Activated T-cell treated with anti-CD3 and anti-CD28 coated beads, Interleukin-2, amount 50 U/mL, for 72 hours (primary cell): ENCODE results near the gene PKM. TPM values are rescaled to one million over a fixed set of nuclear protein-coding genes. Genes with fewer than 3 reads are reported as not detected.

Experiments
- ATAC-seq, 2 donors: fragments of 150-1000 bp; cut with Tn5 transposase; replicated peaks in 1 of 2; 2 replicates each; pipeline ENCODE4 v1.10.0; 2021; ENCODE audit warnings: moderate library complexity in 2 of 2, mild to moderate bottlenecking in 1 of 2
- DNase-seq, 2 donors: peaks; one replicate each; pipeline ENCODE4 v3.0.0; 2021 to 2022; ENCODE audit warnings: mixed read lengths in 1 of 2
- H3K27ac Mint-ChIP-seq: one replicate; pipeline ENCODE4 v1.8.0; 2022; ENCODE audit warnings: mild to moderate bottlenecking, moderate library complexity, mixed read lengths
- H3K27me3 Mint-ChIP-seq: one replicate; pipeline ENCODE4 v1.8.0; 2022; ENCODE audit warnings: low read depth, mixed read lengths
- H3K36me3 Mint-ChIP-seq, 2 donors: one replicate each; pipeline ENCODE4 v1.8.0; 2022; ENCODE audit warnings: mixed read lengths in 2 of 2, mild to moderate bottlenecking in 1 of 2; ENCODE audit not compliant: insufficient read depth in 2 of 2
- H3K4me1 Mint-ChIP-seq: one replicate; pipeline ENCODE4 v1.8.0; 2022; ENCODE audit warnings: low read depth, mixed read lengths
- H3K4me3 Mint-ChIP-seq, 2 donors: one replicate each; pipeline ENCODE4 v1.8.0; 2022; ENCODE audit warnings: mild to moderate bottlenecking in 2 of 2, mixed read lengths in 2 of 2, moderate library complexity in 2 of 2
- H3K9me3 Mint-ChIP-seq, 2 donors: one replicate each; pipeline ENCODE4 v1.8.0; 2022; ENCODE audit warnings: mixed read lengths in 2 of 2
- total RNA-seq, 2 donors: library from RNA; stranded (reverse); gene quantifications; one replicate each; pipeline ENCODE4 v1.2.3, GENCODE V29; 2022

The PKM gene
- total RNA-seq, 2 donors from 2014 or later, result 1,066 to 1,119 TPM

DNA sequence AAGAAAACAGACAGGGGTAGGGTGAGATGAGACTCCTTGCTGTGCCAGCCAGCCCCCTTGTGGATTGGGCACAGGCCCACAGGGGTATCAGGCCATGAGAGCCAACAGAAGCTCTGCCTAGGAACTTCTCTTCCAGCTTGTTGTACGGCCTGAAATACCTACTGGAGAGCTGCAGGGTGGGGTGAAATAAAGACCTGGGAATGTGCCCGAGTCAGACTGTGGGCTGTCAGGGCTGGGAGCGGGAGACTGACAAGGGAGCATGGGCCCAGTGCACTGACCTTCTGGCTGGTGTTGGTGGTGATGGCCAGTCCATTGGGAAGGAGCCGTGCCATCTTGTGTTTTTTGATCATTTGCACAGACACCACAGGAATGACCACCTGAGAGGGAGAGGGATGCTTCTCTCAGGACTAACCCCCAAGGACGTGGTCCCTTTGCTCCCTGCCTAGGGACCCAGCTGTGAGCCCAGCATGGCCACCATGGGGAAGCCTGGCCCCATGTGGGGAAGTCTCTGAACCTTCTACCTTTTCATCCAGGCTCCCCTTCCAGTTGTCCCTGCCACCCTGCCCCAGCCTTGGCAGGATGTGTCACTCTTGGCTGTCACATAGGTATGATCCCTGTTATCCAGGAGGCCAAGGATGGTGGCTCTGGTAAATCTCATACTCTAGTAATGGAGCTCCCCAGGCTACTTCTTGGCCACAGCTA lies 64.1 kb downstream of the PKM start:
- H3K4me3 Mint-ChIP-seq, result no peak overlapping the region
- no peak overlapping the region for H3K27ac Mint-ChIP-seq
- H3K9me3 Mint-ChIP-seq, result no peaks in the 10 kb centered on the region
- H3K27me3 Mint-ChIP-seq, result no peaks in the 10 kb centered on the region
- no peaks in the 10 kb centered on the region for H3K4me1 Mint-ChIP-seq
- H3K36me3 Mint-ChIP-seq, result no peaks in the 10 kb centered on the region
- DNase-seq, result no peak
- no peak for ATAC-seq

DNA sequence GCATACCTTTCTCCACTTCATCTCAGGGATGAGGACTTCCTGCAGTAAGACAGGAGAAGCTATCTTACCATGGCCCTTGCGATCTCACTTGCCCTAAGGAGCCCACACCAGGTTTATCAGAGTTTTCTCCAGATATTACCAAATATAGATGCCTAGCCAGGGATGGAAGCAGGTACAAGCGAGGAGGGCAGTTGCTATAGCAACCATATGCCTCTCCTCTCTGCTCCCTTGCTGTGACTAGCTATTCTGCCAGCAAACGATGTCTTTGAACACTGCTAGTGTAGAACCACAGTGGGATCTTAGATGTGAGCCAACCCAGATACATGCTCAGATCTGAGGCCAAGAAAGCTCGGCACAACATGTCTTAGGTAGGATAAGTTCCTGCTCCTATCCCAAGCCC lies 67.3 kb downstream of the PKM start:
- Mint-ChIP-seq H3K36me3 (no peaks in the 10 kb centered on the region), H3K27ac (no peak overlapping the region), H3K4me1 (no peaks in the 10 kb centered on the region), H3K27me3 (no peaks in the 10 kb centered on the region), H3K4me3 (no peak overlapping the region), H3K9me3 (no peaks in the 10 kb centered on the region)
- ATAC-seq (no peak), DNase-seq (no peak)

DNA sequence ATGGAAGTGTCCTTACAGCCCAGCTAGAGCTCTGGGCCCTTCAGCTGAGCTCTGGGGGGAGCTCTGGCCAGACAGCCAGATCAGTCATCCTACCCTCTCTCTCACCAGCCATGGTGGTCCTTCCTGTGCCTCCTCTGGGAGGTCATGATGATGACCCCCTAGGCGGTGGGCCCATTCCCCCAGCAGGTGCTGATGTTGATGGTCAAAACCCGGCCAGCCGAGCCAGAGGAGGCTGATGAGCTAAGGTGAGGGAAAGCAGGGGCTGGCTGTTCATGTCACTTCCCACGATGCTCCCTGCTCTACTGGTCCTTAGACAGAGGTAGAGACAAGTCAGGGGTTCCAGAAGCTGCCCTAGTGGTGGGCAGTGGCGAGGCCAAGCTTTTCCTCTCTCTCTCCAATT lies 68.4 kb downstream of the PKM start:
- Mint-ChIP-seq H3K27ac (no peak overlapping the region), H3K4me1 (no peaks in the 10 kb centered on the region), H3K4me3 (no peak overlapping the region), H3K36me3 (no peaks in the 10 kb centered on the region), H3K27me3 (no peaks in the 10 kb centered on the region), H3K9me3 (no peaks in the 10 kb centered on the region)
- no peak for DNase-seq
- no peak for ATAC-seq

DNA sequence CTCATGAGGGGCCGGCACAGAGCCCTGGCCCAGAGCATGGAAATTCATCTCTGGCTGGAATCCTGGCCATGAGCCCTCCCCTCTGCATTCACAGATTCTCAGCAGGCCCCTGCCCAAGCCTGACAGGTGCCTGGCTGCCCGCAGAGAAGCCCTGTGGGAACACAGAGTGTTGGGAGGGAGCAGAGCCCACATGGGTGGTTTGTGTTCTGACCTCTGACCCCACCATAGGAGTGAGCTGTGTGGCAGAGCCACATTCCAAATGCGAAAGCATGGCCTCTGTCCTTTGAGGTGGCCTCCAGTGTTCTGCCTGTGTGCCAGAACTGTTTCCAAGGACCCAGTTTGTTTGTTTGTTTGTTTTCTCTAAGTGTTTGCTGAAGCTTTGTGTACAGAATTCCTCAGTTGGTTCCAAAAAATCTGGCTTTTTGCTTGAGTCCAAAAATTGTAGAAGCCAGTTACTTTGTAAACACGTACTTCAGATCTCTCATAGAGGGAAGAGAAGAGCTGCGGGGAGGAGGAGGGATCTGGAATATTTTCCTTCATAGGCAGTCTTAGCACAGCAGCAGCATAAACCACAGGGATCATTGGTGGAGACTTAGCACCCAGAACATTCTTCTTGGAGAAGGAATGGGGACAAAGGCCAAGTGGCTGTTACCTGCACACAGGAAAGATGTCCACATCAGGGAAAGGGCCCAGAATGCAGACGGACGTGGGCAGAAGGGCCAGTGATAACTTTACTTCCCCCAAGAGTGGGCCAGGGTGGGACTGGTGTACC lies 69.4 kb downstream of the PKM start:
- H3K27me3 Mint-ChIP-seq, result peaks cover 6% of the 10 kb centered on the region
- no peak for DNase-seq
- ATAC-seq, result no peak
- H3K9me3 Mint-ChIP-seq, result no peaks in the 10 kb centered on the region
- H3K36me3 Mint-ChIP-seq, result no peaks in the 10 kb centered on the region
- H3K27ac Mint-ChIP-seq, result no peak overlapping the region
- H3K4me3 Mint-ChIP-seq, result no peak overlapping the region
- no peaks in the 10 kb centered on the region for H3K4me1 Mint-ChIP-seq

DNA sequence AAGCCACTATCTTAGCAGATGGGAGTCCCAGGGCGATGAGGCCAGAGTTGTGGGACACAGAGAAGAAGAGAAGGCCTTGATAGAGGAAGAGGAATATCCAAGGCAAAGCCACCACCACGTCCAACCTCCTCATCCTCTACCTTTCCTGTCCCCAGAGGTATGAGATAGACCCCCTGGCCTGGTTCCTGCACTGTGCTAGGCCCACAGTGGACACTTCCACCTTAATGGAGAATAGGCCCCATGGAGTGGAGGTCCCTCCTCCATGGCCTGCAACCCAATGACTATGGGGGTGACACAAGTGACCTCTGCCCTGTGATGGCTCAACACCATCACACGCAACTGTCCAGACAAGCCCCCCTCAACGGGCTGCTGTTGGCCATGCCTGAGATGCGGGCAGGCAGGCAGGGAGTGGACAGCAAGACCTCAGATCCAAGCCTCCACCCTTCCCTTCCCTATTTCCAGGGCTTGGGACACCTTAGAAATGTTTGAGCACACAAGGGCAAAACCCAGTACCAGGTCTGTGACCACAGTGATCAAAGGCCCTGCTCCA lies 70.2 kb downstream of the PKM start:
- Mint-ChIP-seq H3K4me1 (peaks cover 2% of the 10 kb centered on the region), H3K4me3 (no peak overlapping the region), H3K27ac (no peak overlapping the region), H3K36me3 (no peaks in the 10 kb centered on the region), H3K27me3 (peaks cover 7% of the 10 kb centered on the region), H3K9me3 (no peaks in the 10 kb centered on the region)
- DNase-seq (no peak), ATAC-seq (no peak)

DNA sequence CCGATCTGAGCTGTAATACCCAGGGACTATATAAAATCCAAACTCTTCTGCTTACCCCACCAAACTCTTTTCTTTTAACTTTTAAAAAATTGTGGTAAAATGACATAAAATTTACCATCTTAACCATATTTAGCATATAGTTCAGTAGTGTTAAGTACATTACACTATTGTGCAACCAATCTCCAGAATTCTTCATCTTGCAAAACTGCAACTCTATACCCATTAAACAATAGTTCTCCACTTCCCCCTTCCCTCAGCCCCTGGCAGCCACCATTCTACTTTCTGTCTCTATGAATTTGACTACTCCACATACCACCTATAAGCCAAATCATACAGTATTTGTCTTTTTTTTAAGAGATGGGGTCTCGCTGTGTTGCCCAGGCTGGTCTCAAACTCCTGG lies 74.1 kb downstream of the PKM start:
- H3K4me1 Mint-ChIP-seq, result peaks cover 6% of the 10 kb centered on the region
- H3K36me3 Mint-ChIP-seq, result no peaks in the 10 kb centered on the region
- H3K27ac Mint-ChIP-seq, result no peak overlapping the region
- no peaks in the 10 kb centered on the region for H3K9me3 Mint-ChIP-seq
- ATAC-seq, result no peak
- DNase-seq, result no peak
- H3K27me3 Mint-ChIP-seq, result peaks cover 15% of the 10 kb centered on the region
- no peak overlapping the region for H3K4me3 Mint-ChIP-seq

DNA sequence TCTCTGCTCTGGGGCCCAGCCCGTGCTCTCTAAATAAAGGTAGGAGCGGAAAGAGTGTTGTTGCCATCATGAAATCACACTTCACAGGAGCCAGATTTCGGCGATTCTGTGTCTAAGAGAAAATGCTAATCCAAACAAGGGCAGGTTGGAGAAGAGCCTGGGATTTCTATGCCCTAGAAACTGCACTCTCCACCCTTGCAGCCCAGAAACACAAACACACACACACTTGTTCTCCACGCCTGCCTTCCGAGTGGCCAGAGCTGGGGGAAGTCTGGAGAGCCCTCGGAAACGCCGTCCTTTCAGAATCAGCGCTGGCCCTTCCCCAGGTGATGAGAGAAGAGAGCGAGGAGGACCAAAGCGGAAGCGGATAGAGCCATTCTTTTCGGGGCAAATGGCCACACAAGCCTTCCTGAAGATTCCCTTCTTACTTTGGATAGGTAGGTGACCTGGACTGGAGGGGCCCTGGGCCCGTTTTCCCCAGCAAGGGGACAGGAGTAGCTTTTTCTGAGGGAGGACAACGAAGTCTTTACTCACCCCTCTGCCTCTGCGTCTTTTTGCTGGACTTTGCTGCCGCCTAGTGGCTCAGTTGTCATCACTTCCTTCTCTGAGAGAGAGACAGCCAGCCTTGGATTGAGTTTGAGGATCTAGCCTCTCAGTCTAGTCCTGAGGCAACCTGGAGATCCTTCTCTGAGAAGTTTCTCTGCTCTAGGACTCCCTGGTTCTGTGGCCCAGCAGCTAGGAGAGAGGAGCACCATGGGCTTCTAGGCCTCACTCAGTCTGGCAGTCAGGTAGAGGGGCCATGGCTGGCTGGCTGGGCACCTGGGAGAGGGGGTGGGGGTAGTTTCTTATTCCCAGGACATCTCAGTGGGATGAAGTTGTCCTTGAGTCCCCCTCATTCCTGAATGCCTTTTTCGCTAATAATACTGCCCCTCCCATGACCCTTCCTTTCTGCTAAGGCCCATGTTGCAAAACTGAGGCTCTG lies 75.1 kb downstream of the PKM start:
- Mint-ChIP-seq H3K36me3 (no peaks in the 10 kb centered on the region), H3K9me3 (no peaks in the 10 kb centered on the region), H3K4me3 (peak overlapping the region; percentile 82 to 83), H3K4me1 (peaks cover 6% of the 10 kb centered on the region), H3K27ac (peak overlapping the region; percentile 66), H3K27me3 (peaks cover 15% of the 10 kb centered on the region)
- DNase-seq, result peak; percentile 80 to 83
- ATAC-seq, result peak; percentile 95 to 96

DNA sequence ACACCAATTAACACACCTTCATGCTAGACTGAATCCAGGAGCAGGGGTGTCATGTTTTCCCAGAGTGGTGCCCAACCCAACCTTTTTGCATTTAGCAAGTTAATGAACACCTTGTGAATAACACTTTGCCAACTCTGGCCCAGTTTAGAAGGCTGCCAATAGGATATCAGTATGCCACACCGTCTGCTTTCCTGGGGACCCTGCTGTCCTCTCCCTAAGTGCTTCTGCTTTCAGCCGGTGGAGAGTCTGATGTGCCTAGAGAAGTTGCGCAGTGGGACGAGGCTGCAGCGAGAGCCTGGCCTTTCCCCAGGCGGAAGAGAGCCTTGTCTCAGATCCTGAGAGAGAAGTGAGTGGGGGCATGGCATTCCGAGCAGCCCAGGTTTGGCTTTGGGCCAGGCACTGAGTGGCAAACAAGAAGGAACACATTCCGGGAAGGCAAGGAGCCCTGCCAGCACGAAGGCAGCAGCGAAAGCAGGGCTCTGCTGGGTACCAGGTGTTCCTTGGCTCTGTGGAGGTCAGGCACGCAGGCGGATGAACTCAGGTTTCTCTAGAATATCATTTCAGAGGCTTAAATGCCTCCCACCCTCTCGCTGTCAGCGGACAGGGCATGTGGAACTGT lies 75.9 kb downstream of the PKM start:
- no peak overlapping the region for H3K27ac Mint-ChIP-seq
- ATAC-seq (no peak), DNase-seq (no peak)
- peaks cover 6% of the 10 kb centered on the region for H3K4me1 Mint-ChIP-seq
- peaks cover 15% of the 10 kb centered on the region for H3K27me3 Mint-ChIP-seq
- H3K36me3 Mint-ChIP-seq, result no peaks in the 10 kb centered on the region
- no peaks in the 10 kb centered on the region for H3K9me3 Mint-ChIP-seq
- H3K4me3 Mint-ChIP-seq, result peak overlapping the region; percentile 82 to 83

DNA sequence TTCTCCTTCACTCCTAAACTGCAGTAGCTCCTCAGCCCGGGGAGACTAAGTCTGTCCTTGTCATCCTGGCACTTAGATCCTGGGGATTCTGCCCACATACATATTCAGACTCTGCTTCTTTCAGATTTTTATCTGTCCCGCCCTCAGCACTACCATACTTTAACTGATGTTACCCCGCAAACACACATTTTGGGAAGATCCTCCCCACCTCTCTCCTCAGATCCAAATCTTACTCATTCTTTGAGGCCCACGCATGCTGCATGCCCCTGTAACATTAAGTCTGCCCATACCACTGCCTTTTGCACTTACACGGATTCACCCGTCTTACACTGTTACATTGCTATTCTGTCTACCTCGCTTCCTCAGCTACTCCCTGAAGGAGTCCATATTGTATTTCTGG lies 76.7 kb downstream of the PKM start:
- no peak for ATAC-seq
- Mint-ChIP-seq H3K27me3 (peaks cover 15% of the 10 kb centered on the region), H3K4me1 (peaks cover 6% of the 10 kb centered on the region), H3K27ac (no peak overlapping the region), H3K4me3 (no peak overlapping the region), H3K9me3 (no peaks in the 10 kb centered on the region), H3K36me3 (no peaks in the 10 kb centered on the region)
- DNase-seq, result no peak

DNA sequence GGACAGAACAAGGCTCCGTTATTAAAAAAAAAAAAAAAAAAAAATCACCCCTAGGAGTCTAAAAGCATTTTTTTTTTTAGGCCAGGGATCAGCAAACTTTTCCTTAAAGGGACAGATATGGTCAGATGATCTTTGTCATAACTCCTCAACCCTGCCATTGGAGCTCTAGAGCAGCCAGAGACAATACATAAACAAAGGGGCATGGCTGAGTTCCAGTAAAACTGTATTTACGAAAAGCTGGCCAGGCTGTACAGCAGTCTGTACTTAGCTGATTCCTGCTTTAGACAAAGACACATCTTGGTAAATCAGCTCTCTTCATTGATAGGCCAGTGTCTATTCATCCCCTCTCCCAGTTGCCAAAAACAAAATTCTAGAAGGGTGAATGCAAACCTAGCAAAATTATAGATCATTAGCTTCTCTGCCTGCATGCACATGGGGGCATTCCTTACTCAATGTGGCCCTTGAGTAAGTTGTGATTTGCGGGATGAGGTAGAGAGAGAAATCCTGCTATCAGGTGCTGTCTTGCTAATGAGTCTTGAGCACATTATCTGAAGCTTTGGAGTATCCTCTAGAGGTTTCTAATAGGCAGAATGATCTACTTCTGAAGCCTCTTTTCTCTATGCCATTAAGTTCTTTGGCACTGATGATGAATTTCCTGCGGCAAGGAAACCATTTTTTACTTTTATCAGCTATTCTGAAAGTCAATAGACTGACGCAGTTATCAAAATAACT lies 77.6 kb downstream of the PKM start:
- Mint-ChIP-seq H3K4me3 (no peak overlapping the region), H3K27ac (no peak overlapping the region), H3K4me1 (peaks cover 6% of the 10 kb centered on the region), H3K9me3 (no peaks in the 10 kb centered on the region), H3K27me3 (peaks cover 15% of the 10 kb centered on the region), H3K36me3 (no peaks in the 10 kb centered on the region)
- DNase-seq (no peak), ATAC-seq (no peak)
